Natural killer cell (primary cell): ENCODE data around the gene OSCP1. TPM values are rescaled to one million over a fixed set of nuclear protein-coding genes. Genes with fewer than 3 reads are reported as not detected.

ENCODE experiments used
- ATAC-seq, 3 donors: fragments of 150-1000 bp in 2 of 3; fragments of 200-7000 bp in 1 of 3; cut with Tn5 transposase; 1 replicate in 1 of 3; 2 replicates in 2 of 3; pipeline ENCODE4 v1.10.0; 2021; ENCODE audit warnings: mild to moderate bottlenecking in 2 of 3, moderate library complexity in 2 of 3
- DNase-seq, 2 donors: peaks; one replicate each; pipeline versions ENCODE4 v3.0.0 to v3.0.0-alpha.2; 2013 to 2021; ENCODE audit warnings: mixed read lengths in 1 of 2
- H3K27ac ChIP-seq: one replicate; pipeline ENCODE4 v1.5.1; 2013; ENCODE audit warnings: mild to moderate bottlenecking, low read length
- H3K27me3 ChIP-seq: one replicate; pipeline ENCODE4 v1.6.1; 2013; ENCODE audit warnings: low read length; ENCODE audit not compliant: control insufficient read depth, insufficient read depth
- H3K36me3 ChIP-seq: one replicate; pipeline ENCODE4 v1.6.1; 2013; ENCODE audit warnings: low read length; ENCODE audit not compliant: control insufficient read depth, insufficient read depth
- H3K4me1 ChIP-seq: one replicate; pipeline ENCODE4 v1.6.1; 2013; ENCODE audit warnings: low read length; ENCODE audit not compliant: control insufficient read depth, insufficient read depth
- H3K4me3 ChIP-seq: one replicate; pipeline ENCODE4 v1.5.1; 2013; ENCODE audit warnings: low read length
- H3K9me3 ChIP-seq: one replicate; pipeline ENCODE4 v1.6.1; 2013; ENCODE audit warnings: low read length; ENCODE audit not compliant: control insufficient read depth, insufficient read depth
- H3K27ac Mint-ChIP-seq, 2 donors: one replicate each; pipeline ENCODE4 v1.8.0; 2022; ENCODE audit warnings: mild to moderate bottlenecking in 2 of 2, mixed read lengths in 2 of 2, moderate library complexity in 1 of 2
- H3K27me3 Mint-ChIP-seq, 2 donors: one replicate each; pipeline ENCODE4 v1.8.0; 2022; ENCODE audit warnings: low read depth in 2 of 2, mixed read lengths in 2 of 2
- H3K36me3 Mint-ChIP-seq: one replicate; pipeline ENCODE4 v1.8.0; 2022; ENCODE audit warnings: mixed read lengths
- H3K4me1 Mint-ChIP-seq, 2 donors: one replicate each; pipeline ENCODE4 v1.8.0; 2022; ENCODE audit warnings: mixed read lengths in 2 of 2
- H3K4me3 Mint-ChIP-seq: one replicate; pipeline ENCODE4 v1.8.0; 2022; ENCODE audit warnings: mild to moderate bottlenecking, moderate library complexity, mixed read lengths
- H3K9me3 Mint-ChIP-seq, 2 donors: one replicate each; pipeline ENCODE4 v1.8.0; 2022; ENCODE audit warnings: mixed read lengths in 2 of 2
- WGBS: methylation state at CpG from one replicate; pipeline ENCODE4 v1.1.7; 2013; ENCODE audit warnings: missing lambda C conversion rate; ENCODE audit not compliant: insufficient coverage; 5-methylcytosine and 5-hydroxymethylcytosine counted together
- intact Hi-C: fragments of 100-400 bp; cut with micrococcal nuclease; formaldehyde crosslinking; loops from one replicate; pipeline ENCODE4 v1.14.2; 2022
- total RNA-seq, 4 donors: library from RNA; stranded (reverse); fragments of 120-200 nt in 1 of 4; gene quantifications; one replicate each; pipeline versions ENCODE4 v1.2.3 to v1.2.4, GENCODE V29; 2013 to 2022
- TF ChIP-seq, protein P1 (sequence below): fragments of 200-600 bp; IDR thresholded peaks from one replicate; pipeline ENCODE4 v1.8.0; 2022; ENCODE audit warnings: antibody characterized with exemption

Gene OSCP1
- total RNA-seq, 3 donors from 2014 or later (not counting 1 experiment from before 2014, with no cell fraction given): 2.3 TPM; not detected in 2

GRCh38 chr1:36438715-36439114, 11.5 kb downstream of the OSCP1 start:
- Histone ChIP-seq H3K27me3 (no peaks in the 10 kb centered on the region), H3K4me1 (no peaks in the 10 kb centered on the region), H3K27ac (no peak overlapping the region), H3K9me3 (no peaks in the 10 kb centered on the region), H3K36me3 (no peaks in the 10 kb centered on the region), H3K4me3 (no peak overlapping the region)
- intact Hi-C loops: no loop called here
- no peak overlapping the region for H3K4me3 Mint-ChIP-seq
- no peaks in the 10 kb centered on the region for H3K9me3 Mint-ChIP-seq
- 96% methylated on average over 4 of the region's 4 CpGs for WGBS
- TF ChIP-seq, protein P1, sequence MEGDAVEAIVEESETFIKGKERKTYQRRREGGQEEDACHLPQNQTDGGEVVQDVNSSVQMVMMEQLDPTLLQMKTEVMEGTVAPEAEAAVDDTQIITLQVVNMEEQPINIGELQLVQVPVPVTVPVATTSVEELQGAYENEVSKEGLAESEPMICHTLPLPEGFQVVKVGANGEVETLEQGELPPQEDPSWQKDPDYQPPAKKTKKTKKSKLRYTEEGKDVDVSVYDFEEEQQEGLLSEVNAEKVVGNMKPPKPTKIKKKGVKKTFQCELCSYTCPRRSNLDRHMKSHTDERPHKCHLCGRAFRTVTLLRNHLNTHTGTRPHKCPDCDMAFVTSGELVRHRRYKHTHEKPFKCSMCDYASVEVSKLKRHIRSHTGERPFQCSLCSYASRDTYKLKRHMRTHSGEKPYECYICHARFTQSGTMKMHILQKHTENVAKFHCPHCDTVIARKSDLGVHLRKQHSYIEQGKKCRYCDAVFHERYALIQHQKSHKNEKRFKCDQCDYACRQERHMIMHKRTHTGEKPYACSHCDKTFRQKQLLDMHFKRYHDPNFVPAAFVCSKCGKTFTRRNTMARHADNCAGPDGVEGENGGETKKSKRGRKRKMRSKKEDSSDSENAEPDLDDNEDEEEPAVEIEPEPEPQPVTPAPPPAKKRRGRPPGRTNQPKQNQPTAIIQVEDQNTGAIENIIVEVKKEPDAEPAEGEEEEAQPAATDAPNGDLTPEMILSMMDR: no peak
- no peak overlapping the region for H3K27ac Mint-ChIP-seq
- H3K36me3 Mint-ChIP-seq: no peaks in the 10 kb centered on the region
- ATAC-seq (no peak), DNase-seq (no peak)
- H3K27me3 Mint-ChIP-seq: no peaks in the 10 kb centered on the region
- no peaks in the 10 kb centered on the region for H3K4me1 Mint-ChIP-seq

DNA sequence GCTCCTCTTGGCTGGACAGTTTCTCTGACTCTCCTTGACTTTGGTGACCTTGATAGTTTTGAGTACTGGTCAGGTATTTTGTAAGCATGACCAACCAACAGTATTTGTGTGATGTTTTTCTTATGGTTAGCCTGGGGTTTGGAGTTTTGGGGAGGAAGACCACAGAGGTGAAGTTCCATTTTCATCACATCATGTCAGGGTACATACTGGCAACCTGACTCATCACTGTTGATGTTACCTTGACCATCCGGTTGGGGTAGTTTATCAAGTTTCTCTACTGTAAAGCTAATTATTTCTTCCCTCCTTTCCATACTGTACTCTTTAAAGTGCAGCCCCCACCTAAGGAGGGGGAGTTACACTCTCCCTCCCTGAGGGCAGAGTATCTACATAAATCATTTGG, 13.4 kb downstream of the OSCP1 start:
- H3K4me1 Mint-ChIP-seq: no peaks in the 10 kb centered on the region
- DNase-seq (no peak), ATAC-seq (no peak)
- no peak overlapping the region for H3K4me3 ChIP-seq
- no peak overlapping the region for H3K27ac ChIP-seq
- H3K27ac Mint-ChIP-seq: no peak overlapping the region
- TF ChIP-seq, protein P1: no peak
- H3K9me3 Mint-ChIP-seq: no peaks in the 10 kb centered on the region
- H3K9me3 ChIP-seq: no peaks in the 10 kb centered on the region
- H3K36me3 ChIP-seq: no peaks in the 10 kb centered on the region
- no peaks in the 10 kb centered on the region for H3K4me1 ChIP-seq
- intact Hi-C loops: no loop called here
- no peaks in the 10 kb centered on the region for H3K27me3 ChIP-seq
- H3K36me3 Mint-ChIP-seq: no peaks in the 10 kb centered on the region
- WGBS: 86% methylated on average over 1 of the region's 1 CpG
- H3K27me3 Mint-ChIP-seq: no peaks in the 10 kb centered on the region
- no peak overlapping the region for H3K4me3 Mint-ChIP-seq

- Histone ChIP-seq H3K36me3 (no peaks in the 10 kb centered on the region), H3K27me3 (no peaks in the 10 kb centered on the region), H3K4me3 (no peak overlapping the region), H3K9me3 (no peaks in the 10 kb centered on the region), H3K27ac (no peak overlapping the region), H3K4me1 (no peaks in the 10 kb centered on the region)
- intact Hi-C loops: no loop called here
- 10% methylated on average over 1 of the region's 1 CpG for WGBS
- Mint-ChIP-seq H3K27ac (no peak overlapping the region), H3K27me3 (no peaks in the 10 kb centered on the region), H3K4me3 (no peak overlapping the region), H3K4me1 (no peaks in the 10 kb centered on the region), H3K9me3 (no peaks in the 10 kb centered on the region), H3K36me3 (no peaks in the 10 kb centered on the region)
- ATAC-seq (no peak), DNase-seq (no peak)
- TF ChIP-seq, protein P1: no peak
Observed at GRCh38 chr1:36433102-36433501, 17.1 kb downstream of the OSCP1 start.

- no peaks in the 10 kb centered on the region for H3K36me3 Mint-ChIP-seq
- intact Hi-C loops: no loop called here
- no peak overlapping the region for H3K4me3 ChIP-seq
- H3K9me3 ChIP-seq: no peaks in the 10 kb centered on the region
- no peak for DNase-seq
- no peaks in the 10 kb centered on the region for H3K9me3 Mint-ChIP-seq
- TF ChIP-seq, protein P1: no peak
- no peak overlapping the region for H3K27ac Mint-ChIP-seq
- H3K36me3 ChIP-seq: no peaks in the 10 kb centered on the region
- no peak overlapping the region for H3K27ac ChIP-seq
- ATAC-seq: no peak
- WGBS: 91% methylated on average over 4 of the region's 4 CpGs
- no peak overlapping the region for H3K4me3 Mint-ChIP-seq
- no peaks in the 10 kb centered on the region for H3K4me1 Mint-ChIP-seq
- no peaks in the 10 kb centered on the region for H3K27me3 Mint-ChIP-seq
- H3K4me1 ChIP-seq: no peaks in the 10 kb centered on the region
- no peaks in the 10 kb centered on the region for H3K27me3 ChIP-seq
Observed at GRCh38 chr1:36432616-36433015, 17.6 kb downstream of the OSCP1 start.
